ENCODE data around the gene ERBB4. TPM values are rescaled to one million over a fixed set of nuclear protein-coding genes. Genes with fewer than 3 reads are reported as not detected.

Gene ERBB4
- total RNA-seq, 4 donors from 2014 or later = 0.04 to 0.57 (median 0.35) TPM; not detected in 1

DNA sequence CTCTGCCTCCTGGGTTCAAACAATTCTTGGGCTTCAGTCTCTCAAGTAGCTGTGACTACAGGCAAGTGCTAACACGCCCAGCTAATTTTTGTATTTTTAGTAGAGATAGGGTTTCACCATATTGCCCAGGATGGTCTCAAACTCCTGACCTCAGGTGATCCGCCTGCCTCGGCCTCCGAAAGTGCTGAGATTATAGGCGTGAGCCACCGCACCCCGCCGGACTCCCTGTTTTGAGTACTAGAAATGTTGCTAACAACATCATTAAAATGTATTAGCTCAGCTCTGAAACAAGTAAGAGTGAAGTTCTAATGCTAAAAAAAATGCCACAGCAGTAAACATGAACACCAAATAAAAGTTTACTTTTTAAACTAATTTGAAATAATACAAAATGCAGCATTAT is 1044.5 kb downstream of the ERBB4 start:
- no peak for TF ChIP-seq POLR2A (IDR thresholded peaks at IDR 0.05)
- TF ChIP-seq, protein P1, sequence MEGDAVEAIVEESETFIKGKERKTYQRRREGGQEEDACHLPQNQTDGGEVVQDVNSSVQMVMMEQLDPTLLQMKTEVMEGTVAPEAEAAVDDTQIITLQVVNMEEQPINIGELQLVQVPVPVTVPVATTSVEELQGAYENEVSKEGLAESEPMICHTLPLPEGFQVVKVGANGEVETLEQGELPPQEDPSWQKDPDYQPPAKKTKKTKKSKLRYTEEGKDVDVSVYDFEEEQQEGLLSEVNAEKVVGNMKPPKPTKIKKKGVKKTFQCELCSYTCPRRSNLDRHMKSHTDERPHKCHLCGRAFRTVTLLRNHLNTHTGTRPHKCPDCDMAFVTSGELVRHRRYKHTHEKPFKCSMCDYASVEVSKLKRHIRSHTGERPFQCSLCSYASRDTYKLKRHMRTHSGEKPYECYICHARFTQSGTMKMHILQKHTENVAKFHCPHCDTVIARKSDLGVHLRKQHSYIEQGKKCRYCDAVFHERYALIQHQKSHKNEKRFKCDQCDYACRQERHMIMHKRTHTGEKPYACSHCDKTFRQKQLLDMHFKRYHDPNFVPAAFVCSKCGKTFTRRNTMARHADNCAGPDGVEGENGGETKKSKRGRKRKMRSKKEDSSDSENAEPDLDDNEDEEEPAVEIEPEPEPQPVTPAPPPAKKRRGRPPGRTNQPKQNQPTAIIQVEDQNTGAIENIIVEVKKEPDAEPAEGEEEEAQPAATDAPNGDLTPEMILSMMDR (IDR thresholded peaks at IDR 0.05) = no peak
- no peaks in the 10 kb centered on the region for H3K4me1 ChIP-seq
- 80 to 89% methylated on average over 8 of the region's 8 CpGs for WGBS, 2 donors
- no peaks in the 10 kb centered on the region for H3K36me3 ChIP-seq
- no peak overlapping the region for H3K4me3 ChIP-seq
- DNase-seq = no peak
- H3K27ac ChIP-seq = no peak overlapping the region
- no peaks in the 10 kb centered on the region for H3K27me3 ChIP-seq
- no peaks in the 10 kb centered on the region for H3K9me3 ChIP-seq
- intact Hi-C loops (cut with DNase I) = no loop called here

DNA sequence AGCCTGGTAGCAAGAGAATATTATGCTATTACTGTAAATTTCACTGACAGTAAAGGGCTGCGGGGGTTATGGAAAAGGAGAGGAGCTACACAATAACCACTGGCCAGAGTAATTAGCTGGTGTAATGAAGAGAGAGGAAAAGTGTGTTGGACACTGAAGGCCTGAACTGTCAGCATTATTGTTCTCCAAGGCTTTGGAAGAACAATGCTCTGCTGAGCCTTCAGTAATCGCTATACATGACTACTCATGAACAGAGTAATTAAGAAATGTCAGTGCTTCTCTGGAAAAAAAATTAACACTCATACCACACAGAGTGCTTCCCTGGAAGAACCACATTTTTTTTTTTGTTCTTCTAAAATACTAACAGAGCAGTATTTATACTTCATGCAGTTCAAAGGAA is 1050.9 kb downstream of the ERBB4 start:
- H3K36me3 ChIP-seq = no peaks in the 10 kb centered on the region
- DNase-seq = no peak
- no peak for TF ChIP-seq POLR2A (IDR thresholded peaks at IDR 0.05)
- TF ChIP-seq, protein P1 (IDR thresholded peaks at IDR 0.05) = no peak
- H3K9me3 ChIP-seq = no peaks in the 10 kb centered on the region
- no peaks in the 10 kb centered on the region for H3K27me3 ChIP-seq
- no peak overlapping the region for H3K27ac ChIP-seq
- intact Hi-C loops (cut with DNase I) = no loop called here
- no peaks in the 10 kb centered on the region for H3K4me1 ChIP-seq
- no peak overlapping the region for H3K4me3 ChIP-seq
- 34 to 48% methylated on average over 2 of the region's 2 CpGs for WGBS, 2 donors

DNA sequence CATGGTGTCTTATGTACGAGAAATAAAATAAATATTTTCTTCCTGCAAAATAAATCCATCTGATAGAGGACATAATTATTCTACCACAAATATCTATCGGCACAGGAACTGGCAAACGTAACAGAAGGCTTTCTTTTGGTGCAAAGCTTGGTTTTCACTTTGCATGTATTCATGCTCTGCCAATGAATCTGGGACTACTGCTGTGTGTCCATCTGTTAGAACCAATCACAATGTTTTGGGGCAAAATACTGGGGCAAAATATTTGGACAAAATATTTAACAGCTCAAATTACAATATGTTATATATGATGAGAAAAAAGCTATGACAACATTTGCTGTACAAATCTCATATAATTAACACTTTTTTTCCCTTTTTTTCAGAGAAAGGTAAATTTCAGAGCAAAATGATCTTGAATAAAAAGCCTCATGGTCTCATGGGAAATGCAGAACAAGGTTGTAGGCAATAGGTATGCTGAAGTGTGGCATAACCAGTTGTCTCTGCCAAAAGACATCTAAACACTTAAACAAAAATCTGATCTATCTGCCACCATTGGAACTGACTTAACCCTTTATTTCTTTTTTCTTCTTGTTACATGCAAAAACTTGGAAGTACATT is 1059.0 kb downstream of the ERBB4 start:
- intact Hi-C loops (cut with DNase I) = no loop called here
- Histone ChIP-seq H3K27me3 (no peaks in the 10 kb centered on the region), H3K4me3 (no peak overlapping the region), H3K9me3 (no peaks in the 10 kb centered on the region), H3K27ac (no peak overlapping the region), H3K36me3 (no peaks in the 10 kb centered on the region), H3K4me1 (no peaks in the 10 kb centered on the region)
- no peak for DNase-seq
- 52 to 63% methylated on average over 3 of the region's 3 CpGs for WGBS, 2 donors
- TF ChIP-seq, protein P1 (IDR thresholded peaks at IDR 0.05) = no peak
- no peak for TF ChIP-seq POLR2A (IDR thresholded peaks at IDR 0.05)

DNA sequence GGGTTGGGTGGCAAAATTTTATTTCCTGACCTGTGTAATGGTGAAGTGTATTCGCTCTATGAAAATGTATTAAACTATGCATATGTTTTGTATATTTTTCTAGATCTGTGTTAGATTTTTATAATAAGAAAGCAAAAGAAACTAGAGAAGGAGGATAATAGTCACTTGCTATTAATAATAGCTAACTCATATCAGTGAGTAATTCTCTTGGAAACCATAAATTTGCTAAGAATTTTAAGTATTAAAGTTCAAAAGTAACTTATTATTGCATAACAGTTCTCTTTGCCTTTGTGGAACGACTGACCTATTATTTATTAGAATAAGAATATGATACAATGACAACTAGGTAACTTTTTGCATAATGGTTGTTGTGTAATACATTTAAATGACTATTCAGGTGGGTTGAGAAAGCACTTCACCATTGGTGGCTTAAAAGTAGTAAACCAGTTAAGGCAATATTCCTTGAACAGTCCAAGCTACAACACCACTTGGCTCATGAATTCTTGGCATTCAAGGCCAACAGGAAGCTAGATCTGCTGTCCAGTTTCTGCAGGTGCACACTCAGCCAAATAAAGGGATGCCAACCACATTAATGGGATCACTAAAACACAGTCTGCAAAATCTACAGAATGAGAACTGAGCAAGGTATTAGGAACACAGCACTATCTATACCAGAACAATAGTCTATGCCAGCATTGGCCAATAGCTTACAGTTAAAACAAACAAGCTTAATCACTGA is 1060.9 kb downstream of the ERBB4 start:
- Histone ChIP-seq H3K27ac (no peak overlapping the region), H3K36me3 (no peaks in the 10 kb centered on the region), H3K27me3 (no peaks in the 10 kb centered on the region), H3K4me1 (no peaks in the 10 kb centered on the region), H3K9me3 (no peaks in the 10 kb centered on the region), H3K4me3 (no peak overlapping the region)
- intact Hi-C loops (cut with DNase I) = no loop called here
- no peak for DNase-seq
- 49 to 66% methylated on average over 2 of the region's 2 CpGs for WGBS, 2 donors
- TF ChIP-seq, protein P1 (IDR thresholded peaks at IDR 0.05) = no peak
- no peak for TF ChIP-seq POLR2A (IDR thresholded peaks at IDR 0.05)

DNA sequence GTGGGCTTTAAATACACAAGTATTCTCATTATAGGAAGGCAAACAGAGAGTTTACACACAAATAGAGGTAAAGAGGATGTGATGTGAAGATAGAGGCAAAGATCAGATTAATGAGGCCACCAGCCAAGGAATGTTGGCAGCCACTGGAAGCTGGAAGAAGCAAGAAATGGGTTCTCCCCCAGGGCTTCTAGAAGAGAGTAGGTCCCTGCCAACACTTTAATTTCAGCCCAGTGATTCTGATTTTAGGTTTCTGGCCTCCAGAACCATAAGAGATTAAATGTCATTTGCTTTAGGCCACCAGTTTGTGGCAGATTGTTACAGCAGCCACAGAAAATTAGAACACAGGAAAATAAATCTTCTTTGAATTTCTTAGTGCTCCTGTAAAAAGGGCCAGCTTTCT is 1065.5 kb downstream of the ERBB4 start:
- Histone ChIP-seq H3K9me3 (no peaks in the 10 kb centered on the region), H3K27me3 (no peaks in the 10 kb centered on the region), H3K4me3 (no peak overlapping the region), H3K36me3 (no peaks in the 10 kb centered on the region), H3K27ac (no peak overlapping the region), H3K4me1 (no peaks in the 10 kb centered on the region)
- TF ChIP-seq POLR2A (IDR thresholded peaks at IDR 0.05) = no peak
- TF ChIP-seq, protein P1 (IDR thresholded peaks at IDR 0.05) = no peak
- intact Hi-C loops (cut with DNase I) = no loop called here
- DNase-seq = no peak

Measured in esophagus squamous epithelium (tissue), 5 donors.